Large intestine (tissue), 3 donors: ENCODE results near the gene CST6. TPM values are rescaled to one million over a fixed set of nuclear protein-coding genes. Genes with fewer than 3 reads are reported as not detected.
A peak's percentile ranks its signal among the peaks of the same experiment; 100 is the strongest.

ENCODE experiments used
- DNase-seq, 2 donors: peaks; one replicate each; pipeline versions ENCODE4 v3.0.0 to v3.0.0-alpha.2; 2013
- H3K27ac ChIP-seq: one replicate; pipeline ENCODE4 v1.5.1; 2013; ENCODE audit warnings: low read length
- H3K27me3 ChIP-seq: 2 replicates; pipeline ENCODE4 v1.6.1; 2013; ENCODE audit warnings: low read length; ENCODE audit not compliant: control insufficient read depth, insufficient read depth
- H3K36me3 ChIP-seq: 2 replicates; pipeline ENCODE4 v1.6.1; 2013; ENCODE audit warnings: low read length; ENCODE audit not compliant: control insufficient read depth, insufficient read depth
- H3K4me1 ChIP-seq: one replicate; pipeline ENCODE4 v1.6.1; 2013; ENCODE audit warnings: low read length; ENCODE audit not compliant: control insufficient read depth, insufficient read depth
- H3K4me3 ChIP-seq: one replicate; pipeline ENCODE4 v1.5.1; 2013; ENCODE audit warnings: low read length
- H3K9me3 ChIP-seq: one replicate; pipeline ENCODE4 v1.6.1; 2013; ENCODE audit warnings: mild to moderate bottlenecking, low read depth, low read length, moderate library complexity; ENCODE audit not compliant: control insufficient read depth
- WGBS: methylation state at CpG from one replicate; pipeline ENCODE4 v1.1.5; 2013; ENCODE audit warnings: low lambda C conversion rate; ENCODE audit not compliant: insufficient coverage; 5-methylcytosine and 5-hydroxymethylcytosine counted together
- polyA plus RNA-seq: library from polyadenylated mRNA; unstranded; fragments of 120-200 nt; gene quantifications from one replicate; pipeline ENCODE4 v1.2.1, GENCODE V29; 2013

CST6 gene
- polyA plus RNA-seq, 1 donor, result 1.7 TPM

DNA sequence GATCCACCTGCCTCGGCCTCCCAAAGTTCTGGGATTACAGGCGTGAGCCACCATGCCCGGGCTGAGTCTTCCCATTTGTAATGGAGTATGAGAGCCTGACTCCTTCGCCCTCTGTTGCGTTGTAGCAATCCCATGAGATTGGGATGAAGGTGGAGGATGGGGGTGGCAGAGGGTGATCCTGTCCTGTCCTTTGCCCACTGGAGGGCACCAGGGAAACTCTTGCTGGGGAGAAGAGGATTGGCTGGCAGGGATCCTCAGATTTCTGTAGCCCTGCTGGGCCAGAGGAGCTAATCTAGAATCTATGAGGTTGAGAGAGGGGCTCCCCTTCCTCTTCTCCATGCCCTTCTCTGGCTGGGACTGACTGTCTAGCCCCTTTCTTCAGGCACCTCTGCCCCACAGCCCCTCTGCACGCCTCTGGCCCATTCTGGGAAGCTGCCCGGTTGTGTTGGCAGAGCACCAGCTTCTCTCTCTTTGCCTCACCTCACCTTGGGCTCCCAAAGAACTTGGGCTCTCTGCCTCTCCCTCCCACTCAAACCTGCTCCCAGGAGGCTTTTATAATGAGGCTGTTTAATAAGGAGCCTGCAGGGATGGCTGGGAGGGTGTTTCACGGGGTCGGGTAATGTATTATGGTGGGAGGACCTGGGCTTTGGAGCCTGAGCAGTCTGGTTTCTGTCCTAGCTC, 24.0 kb downstream of the CST6 start:
- Histone ChIP-seq H3K4me1 (no peaks in the 10 kb centered on the region), H3K36me3 (no peaks in the 10 kb centered on the region), H3K9me3 (no peaks in the 10 kb centered on the region), H3K4me3 (no peak overlapping the region), H3K27me3 (peaks cover 6% of the 10 kb centered on the region), H3K27ac (no peak overlapping the region)
- no peak for DNase-seq
- no CpG with 5 or more reads among the region's 9 CpGs for WGBS

GRCh38 chr11:66036334-66036710, 24.5 kb downstream of the CST6 start:
- H3K4me3 ChIP-seq, result no peak overlapping the region
- no CpG with 5 or more reads among the region's 5 CpGs for WGBS
- no peaks in the 10 kb centered on the region for H3K36me3 ChIP-seq
- H3K4me1 ChIP-seq, result no peaks in the 10 kb centered on the region
- DNase-seq, result no peak
- H3K9me3 ChIP-seq, result no peaks in the 10 kb centered on the region
- H3K27ac ChIP-seq, result no peak overlapping the region
- H3K27me3 ChIP-seq, result peaks cover 7% of the 10 kb centered on the region

DNA sequence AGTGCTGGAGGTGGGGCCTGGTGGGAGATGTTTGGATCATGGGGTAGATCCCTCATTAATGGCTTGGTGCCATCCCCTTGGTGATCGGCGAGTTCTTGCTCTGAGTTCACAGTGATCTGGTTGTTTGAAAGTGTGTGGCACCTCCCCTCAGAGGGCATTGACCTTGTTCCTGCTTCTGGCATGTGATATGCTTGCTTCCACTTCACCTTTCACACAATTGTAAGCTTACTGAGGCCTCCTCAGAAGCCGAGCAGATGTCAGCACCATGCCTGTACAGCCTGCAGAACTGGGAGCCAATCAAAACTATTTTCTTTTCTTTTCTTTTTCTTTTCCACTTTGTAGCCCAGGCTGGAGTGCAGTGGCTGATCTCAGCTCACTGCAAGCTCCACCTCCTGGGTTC, 25.5 kb downstream of the CST6 start:
- Histone ChIP-seq H3K27me3 (peaks cover 7% of the 10 kb centered on the region), H3K4me3 (no peak overlapping the region), H3K36me3 (no peaks in the 10 kb centered on the region), H3K9me3 (no peaks in the 10 kb centered on the region), H3K4me1 (no peaks in the 10 kb centered on the region), H3K27ac (no peak overlapping the region)
- DNase-seq, result no peak
- WGBS, result no CpG with 5 or more reads among the region's 3 CpGs

DNA sequence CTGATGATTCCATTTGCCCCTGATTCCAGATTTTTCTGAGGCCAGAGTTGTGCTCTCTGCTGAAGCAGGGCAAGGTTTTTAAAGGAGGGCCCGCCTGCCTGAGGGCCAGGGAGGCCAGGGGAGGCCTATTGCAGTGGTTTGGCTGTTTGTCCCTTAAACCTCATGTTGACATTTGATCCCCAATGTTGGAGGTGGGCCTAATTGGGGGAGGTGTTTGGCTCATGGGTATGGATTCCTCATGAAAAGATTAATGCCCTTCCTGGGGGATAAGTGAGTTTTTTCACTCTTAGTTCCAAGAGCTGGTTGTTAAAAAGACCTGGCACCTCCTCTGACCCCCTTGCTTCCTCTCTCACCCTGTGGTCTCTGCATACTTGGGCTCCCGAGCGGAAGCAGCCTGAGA, 28.0 kb downstream of the CST6 start:
- Histone ChIP-seq H3K27me3 (peaks cover 7% of the 10 kb centered on the region), H3K36me3 (no peaks in the 10 kb centered on the region), H3K9me3 (peaks cover 4% of the 10 kb centered on the region), H3K4me3 (no peak overlapping the region), H3K27ac (no peak overlapping the region), H3K4me1 (no peaks in the 10 kb centered on the region)
- DNase-seq, result no peak
- 79% methylated on average over 2 of the region's 3 CpGs for WGBS

GRCh38 chr11:66042227-66042995, 30.6 kb downstream of the CST6 start:
- Histone ChIP-seq H3K9me3 (peaks cover 4% of the 10 kb centered on the region), H3K27me3 (peaks cover 2% of the 10 kb centered on the region), H3K27ac (no peak overlapping the region), H3K4me3 (no peak overlapping the region), H3K4me1 (peaks cover 12% of the 10 kb centered on the region), H3K36me3 (no peaks in the 10 kb centered on the region)
- no CpG with 5 or more reads among the region's 81 CpGs for WGBS
- DNase-seq, result no peak

DNA sequence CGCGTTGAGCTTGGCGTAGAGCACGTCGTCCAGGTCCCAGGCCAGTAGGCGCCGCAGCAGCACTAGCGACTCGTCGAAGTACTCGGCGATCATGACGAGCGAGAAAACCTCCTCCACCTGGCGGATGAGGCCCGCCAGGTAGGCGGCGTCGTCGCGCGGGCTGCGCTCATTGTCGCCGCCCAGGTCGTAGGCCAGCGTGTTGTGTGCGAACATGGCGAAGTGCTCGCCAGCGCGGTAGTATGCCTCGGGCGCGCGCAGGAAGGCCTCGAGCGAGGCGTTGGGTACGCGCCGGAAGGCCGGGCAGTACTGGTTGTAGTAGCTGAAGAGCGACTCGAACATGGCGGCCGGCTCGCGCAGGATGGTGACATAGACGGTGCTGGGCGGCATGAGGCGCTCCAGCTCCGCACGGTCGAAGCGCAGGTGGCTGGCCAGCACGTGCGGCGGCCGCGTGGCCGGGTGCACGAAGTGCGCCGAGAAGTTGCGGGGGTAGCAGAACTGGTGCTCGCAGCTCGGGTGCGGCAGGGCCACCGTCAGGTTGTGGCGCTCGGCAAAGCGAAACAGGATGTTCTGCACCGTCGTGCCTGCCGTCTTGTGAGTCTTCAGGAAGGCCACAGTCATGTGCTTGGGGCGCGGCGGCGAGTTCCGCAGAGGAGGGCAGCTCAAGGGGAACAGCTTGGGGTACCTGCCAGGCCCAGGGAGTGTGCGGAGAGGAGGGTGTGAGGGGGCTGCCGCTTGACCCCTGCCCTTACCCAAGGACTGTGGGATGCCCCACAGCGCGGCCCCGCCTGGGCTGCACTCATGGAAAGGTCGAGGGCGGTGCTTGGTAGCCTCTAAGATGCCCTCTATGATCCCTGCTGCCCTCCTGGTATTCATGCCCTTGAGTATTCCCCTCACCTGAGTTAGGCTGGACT, 31.4 kb downstream of the CST6 start:
- DNase-seq, result no peak
- Histone ChIP-seq H3K36me3 (no peaks in the 10 kb centered on the region), H3K4me3 (no peak overlapping the region), H3K27me3 (peaks cover 9% of the 10 kb centered on the region), H3K27ac (no peak overlapping the region), H3K9me3 (peaks cover 4% of the 10 kb centered on the region), H3K4me1 (peaks cover 12% of the 10 kb centered on the region)
- WGBS, result 100% methylated on average over 4 of the region's 88 CpGs

- no peak overlapping the region for H3K27ac ChIP-seq
- WGBS, result 100% methylated on average over 1 of the region's 6 CpGs
- peaks cover 4% of the 10 kb centered on the region for H3K9me3 ChIP-seq
- H3K36me3 ChIP-seq, result no peaks in the 10 kb centered on the region
- no peak overlapping the region for H3K4me3 ChIP-seq
- no peak for DNase-seq
- H3K4me1 ChIP-seq, result peaks cover 12% of the 10 kb centered on the region
- peaks cover 19% of the 10 kb centered on the region for H3K27me3 ChIP-seq
These were observed 32.9 kb downstream of the CST6 start for GRCh38 chr11:66044757-66045156.

- H3K9me3 ChIP-seq, result peaks cover 4% of the 10 kb centered on the region
- H3K4me3 ChIP-seq, result no peak overlapping the region
- H3K27me3 ChIP-seq, result peaks cover 19% of the 10 kb centered on the region
- H3K4me1 ChIP-seq, result peaks cover 12% of the 10 kb centered on the region
- no peaks in the 10 kb centered on the region for H3K36me3 ChIP-seq
- no CpG with 5 or more reads among the region's 11 CpGs for WGBS
- H3K27ac ChIP-seq, result no peak overlapping the region
- DNase-seq, result peak; percentile 52 to 55
These were observed 33.4 kb downstream of the CST6 start for GRCh38 chr11:66045177-66045639.

DNA sequence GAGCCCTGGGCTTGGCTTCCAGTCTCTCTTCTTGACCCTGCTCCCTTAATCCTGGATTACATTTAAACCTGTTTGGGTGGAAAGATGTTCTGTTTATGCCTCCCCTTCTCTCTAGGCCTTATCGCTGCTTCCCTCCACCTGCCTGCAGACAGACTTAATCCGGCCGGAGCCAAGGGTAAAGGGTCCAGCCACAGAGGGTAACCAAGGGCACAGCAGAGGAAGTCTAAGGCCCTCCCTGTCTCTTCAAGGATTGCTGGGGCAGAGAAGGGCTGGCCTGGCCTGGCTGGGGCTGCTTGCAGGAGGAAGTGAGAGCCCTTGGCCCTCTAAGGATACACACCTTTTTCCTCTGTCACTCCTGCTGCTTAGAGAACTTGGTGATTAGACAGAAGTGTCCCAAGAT, 35.1 kb downstream of the CST6 start:
- WGBS, result no CpG with 5 or more reads among the region's 3 CpGs
- Histone ChIP-seq H3K4me1 (peaks cover 21% of the 10 kb centered on the region), H3K27me3 (peaks cover 18% of the 10 kb centered on the region), H3K4me3 (no peak overlapping the region), H3K9me3 (peaks cover 4% of the 10 kb centered on the region), H3K27ac (no peak overlapping the region), H3K36me3 (no peaks in the 10 kb centered on the region)
- DNase-seq, result no peak
